Activated CD4-positive, alpha-beta T cell treated with anti-CD3 and anti-CD28 coated beads, Interleukin-2, amount 50 U/mL, for 24 hours (primary cell): ENCODE data around the gene EIF3I.

Experiments
- DNase-seq, 2 donors: peaks; one replicate each; pipeline ENCODE4 v3.0.0-alpha.2; 2020; ENCODE audit warnings: low read depth in 1 of 2, low spot score in 1 of 2

EIF3I gene

GRCh38 chr1:32263744-32264143 is 41.5 kb downstream of the EIF3I start:
- DNase-seq, result no peak

GRCh38 chr1:32265846-32266245 is 43.6 kb downstream of the EIF3I start:
- DNase-seq, result no peak

GRCh38 chr1:32266921-32267591 is 44.8 kb downstream of the EIF3I start:
- no peak for DNase-seq

- no peak for DNase-seq
Observed at GRCh38 chr1:32269744-32270143, 47.5 kb downstream of the EIF3I start.

- no peak for DNase-seq
Observed at GRCh38 chr1:32272557-32273390, 50.6 kb downstream of the EIF3I start.

- DNase-seq, result peak in 1 of 2 donors; percentile 80
Observed at GRCh38 chr1:32273391-32274208, 51.4 kb downstream of the EIF3I start.

GRCh38 chr1:32274646-32275340 is 52.6 kb downstream of the EIF3I start:
- DNase-seq, result no peak

GRCh38 chr1:32275424-32275823 is 53.2 kb downstream of the EIF3I start:
- DNase-seq, result no peak

- no peak for DNase-seq
Observed at GRCh38 chr1:32276032-32276782, 54.0 kb downstream of the EIF3I start.
